GM18517 (cell line): ENCODE results near the gene SGPL1.

Experiments used
- ATAC-seq: cut with Tn5 transposase; IDR thresholded peaks from one replicate; pipeline ENCODE4 v1.9.1; 2021; ENCODE audit warnings: mild to moderate bottlenecking, moderate library complexity; ENCODE audit not compliant: unreplicated experiment

Gene SGPL1

DNA sequence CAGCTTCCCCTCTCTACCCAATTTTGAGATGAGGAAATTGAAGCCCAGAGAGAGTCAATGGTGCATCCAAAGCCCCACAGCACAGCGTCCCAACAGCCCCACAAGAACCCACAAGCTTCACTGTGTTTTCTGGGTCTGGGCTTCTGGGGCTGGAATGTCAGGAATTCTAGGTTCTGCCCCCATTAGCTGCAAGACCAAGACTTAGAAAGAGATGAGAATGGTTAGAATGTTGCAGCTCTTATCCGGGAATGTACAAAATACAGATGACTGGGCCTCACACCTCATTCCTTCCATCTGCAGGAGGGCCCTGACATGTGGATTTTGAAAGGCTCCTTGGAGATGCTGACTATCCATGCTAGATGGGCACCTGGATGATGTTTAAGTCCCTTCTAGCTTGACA, 6.0 kb upstream of the SGPL1 start:
- ATAC-seq = no peak

DNA sequence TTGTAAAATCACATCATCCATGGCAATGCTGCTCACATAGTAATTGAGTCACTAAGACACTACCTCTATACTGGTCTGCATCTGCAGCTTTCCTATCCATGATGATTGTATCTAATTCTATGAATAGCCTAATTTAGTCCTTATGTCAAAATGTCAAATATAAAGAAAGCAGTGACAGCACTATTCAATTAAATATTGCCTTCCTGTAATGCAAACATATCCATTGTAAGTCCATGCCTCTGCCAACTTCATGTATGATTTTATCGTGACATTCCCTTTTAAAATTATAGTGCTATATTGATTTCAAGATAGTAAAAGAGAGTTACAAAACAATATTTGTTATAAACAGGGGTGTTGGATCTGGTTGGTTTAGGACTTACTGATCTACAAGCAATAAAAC, 4.8 kb upstream of the SGPL1 start:
- no peak for ATAC-seq

DNA sequence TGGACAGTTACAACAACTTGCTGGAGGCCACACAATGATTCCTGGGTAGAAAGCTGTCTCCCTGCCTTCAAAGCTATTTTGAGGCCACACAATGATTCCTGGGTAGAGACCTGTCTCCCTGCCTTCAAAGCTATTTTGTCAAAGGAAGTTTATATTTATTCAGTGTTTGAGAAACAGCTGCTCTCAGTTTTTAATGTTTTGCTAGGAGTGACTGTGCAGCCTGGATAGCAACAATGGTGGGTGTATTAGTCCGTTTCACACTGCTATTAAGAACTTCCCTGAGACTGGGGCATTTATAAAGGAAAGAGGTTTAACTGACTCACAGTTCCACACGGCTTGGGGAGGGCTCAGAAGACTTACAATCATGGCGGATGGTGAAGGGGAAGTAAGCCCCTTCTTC, 3.9 kb upstream of the SGPL1 start:
- ATAC-seq = no peak

DNA sequence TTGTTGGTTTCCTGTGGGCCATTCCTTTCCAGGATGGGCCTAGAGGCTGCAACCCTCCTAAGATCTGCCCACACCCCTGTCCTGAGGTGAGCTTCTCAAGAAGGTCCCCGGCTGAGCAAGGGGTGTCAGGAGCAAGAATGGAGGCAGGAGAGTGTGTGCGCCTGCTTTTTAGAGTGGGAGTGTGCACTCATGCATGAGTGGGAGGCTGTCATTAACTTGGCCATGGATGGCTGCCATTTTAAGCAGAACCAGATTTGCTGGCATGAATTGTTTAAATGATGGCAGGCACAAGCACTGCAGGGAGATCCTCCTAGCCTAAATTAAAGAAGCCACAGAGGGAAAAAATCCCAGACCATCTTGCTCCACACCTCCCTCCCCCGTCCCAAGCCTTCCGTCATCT, 2.9 kb upstream of the SGPL1 start:
- ATAC-seq = no peak

DNA sequence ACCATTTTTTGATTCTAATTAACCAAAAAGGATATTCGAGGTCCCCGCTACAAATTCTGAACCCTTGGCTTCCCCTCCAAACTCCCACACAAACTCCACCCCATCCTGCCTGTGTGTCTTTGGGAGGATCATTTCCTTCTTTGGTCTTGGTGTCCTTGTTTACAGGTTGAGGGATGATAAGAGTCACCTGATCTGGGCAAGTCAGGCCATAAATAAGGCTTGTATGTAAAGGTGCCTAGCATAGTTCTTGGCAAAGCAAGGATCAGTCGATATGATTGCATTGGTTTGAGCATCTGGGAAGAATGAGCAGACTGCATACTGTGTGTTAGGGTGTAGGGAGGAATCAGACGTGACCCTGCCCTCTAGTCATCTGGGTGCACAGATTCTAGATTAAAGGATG, 1.6 kb upstream of the SGPL1 start:
- ATAC-seq = no peak

DNA sequence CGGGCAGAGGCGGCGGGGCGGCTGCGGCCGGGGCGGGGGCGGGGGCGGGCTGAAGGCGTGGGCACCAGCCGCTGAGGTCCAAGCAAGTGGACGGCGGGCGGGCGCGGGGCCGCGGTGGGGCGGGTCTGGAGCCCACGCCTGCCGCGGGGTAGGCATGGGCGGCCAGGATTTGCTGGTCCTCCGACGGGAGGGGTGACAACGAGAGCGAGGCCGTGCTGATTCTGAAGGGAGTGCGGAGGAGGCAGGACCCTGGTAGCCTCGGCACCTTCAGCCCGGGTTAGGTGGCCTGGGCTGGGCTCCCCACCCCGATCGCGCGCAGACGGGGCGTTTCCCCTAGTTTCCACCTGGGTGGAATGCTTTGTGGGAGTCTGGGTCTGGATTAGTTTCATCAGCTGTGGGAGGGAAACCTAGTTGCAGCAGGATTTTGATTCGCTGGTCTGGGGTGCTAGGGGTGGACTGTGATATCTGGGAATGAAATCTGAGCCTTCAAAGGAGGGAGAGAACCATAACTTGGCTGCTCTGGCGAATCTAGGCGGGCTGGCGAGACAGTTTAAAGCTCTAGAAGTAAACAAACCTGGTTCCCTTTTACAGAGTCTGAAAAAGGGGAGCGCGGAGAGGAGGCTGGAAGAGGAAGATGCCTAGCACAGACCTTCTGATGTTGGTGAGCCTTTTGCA, 609 bp downstream of the SGPL1 start:
- ATAC-seq = peak; percentile 24

DNA sequence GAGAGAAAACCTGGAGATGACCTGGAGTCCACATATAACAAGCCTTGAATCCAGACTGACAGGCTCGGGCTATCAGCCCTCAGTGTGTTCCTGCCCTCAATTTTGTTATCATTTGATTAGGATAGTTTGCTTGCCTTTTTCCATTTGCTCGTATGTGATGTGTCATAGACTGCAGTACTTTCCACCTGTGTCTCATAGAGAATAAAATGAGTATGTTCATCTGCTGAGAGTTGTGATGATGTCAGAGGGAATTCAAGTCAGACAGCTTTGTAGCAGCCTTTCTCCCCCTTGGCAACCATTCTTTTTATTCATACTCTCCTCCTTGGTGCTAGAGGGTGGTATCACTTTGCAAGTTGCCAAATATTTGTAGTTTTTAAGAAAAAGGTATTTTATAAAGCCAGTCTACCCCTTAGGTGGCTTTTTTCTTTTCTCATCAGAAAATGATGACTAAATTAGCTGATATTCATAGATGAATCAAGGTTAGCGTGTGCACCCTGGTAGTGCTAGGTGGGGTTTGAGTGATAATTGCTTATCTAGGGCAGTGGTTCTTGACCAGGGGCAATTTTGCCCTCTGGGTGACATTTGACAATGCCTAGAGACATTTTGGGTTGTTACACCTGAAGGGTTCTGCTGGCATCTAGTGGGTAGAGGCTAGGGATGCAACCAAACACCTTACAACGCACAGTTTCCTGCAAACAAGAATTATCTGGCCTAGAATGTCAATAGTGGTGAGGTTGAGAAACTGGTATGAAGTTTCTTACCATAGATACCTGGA, 5.4 kb downstream of the SGPL1 start:
- no peak for ATAC-seq

DNA sequence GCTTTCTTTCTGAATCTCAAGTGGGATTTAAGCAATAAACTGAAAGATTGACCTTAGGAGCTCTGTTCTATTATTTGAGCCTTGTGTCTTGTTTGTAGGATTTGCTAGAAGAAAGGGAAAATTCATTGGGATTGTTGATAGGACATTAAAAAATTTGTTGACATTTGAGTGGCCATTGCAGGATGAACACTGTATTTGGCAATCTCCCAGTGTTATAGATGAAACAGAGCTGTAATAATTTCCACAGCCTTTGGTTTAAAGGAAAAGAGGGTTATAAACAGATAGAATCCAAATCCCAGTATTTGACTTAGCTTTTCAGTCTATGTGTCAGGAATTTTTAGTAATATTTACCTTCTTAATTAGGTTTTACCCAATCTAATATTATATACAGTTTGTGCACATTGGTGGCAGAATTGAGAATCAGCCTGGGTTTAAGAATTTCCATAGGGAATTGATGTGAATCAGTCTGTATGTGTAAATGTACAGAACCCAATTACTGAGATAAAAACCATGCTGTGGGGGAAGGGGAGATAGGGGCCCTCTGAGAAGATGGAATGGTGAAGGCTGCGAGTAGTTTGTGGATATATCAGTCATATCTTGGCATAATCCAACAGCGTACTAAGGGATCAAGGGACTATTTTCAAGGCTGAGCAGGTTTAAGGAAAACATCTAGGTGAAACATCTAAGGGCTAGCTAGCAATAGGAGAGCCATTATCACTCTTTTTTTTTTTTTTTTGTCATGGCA, 6.5 kb downstream of the SGPL1 start:
- ATAC-seq = no peak

DNA sequence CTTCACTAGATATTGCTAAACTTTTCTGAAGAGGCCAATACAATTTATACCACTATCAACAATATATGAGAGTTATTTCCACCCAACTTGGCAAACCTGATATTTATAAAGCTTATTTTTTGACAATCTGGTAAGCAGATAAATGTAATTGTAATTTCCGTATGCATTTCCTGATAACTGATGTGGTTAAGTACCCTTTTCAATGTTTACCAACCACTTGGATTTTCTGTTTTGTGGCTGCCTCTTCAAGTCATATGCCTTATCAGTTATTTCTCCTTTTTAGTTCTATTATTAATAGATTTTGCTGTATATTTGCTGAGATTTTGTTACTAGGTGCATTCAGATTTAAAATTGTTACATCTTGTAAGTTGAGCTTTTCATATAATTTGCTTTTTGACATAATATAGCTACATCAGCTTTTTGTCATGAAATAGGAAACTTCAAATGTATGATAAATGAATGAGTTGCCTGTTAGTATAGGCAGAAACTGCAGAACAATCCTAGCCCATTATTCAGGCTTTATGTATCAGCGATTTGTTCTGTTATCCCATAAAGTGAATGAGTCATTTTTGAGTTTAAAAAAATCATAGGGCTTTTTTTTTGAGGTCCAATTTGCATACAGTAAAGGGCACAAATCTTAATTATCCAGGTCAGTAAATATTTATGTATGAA, 11.5 kb downstream of the SGPL1 start:
- no peak for ATAC-seq

DNA sequence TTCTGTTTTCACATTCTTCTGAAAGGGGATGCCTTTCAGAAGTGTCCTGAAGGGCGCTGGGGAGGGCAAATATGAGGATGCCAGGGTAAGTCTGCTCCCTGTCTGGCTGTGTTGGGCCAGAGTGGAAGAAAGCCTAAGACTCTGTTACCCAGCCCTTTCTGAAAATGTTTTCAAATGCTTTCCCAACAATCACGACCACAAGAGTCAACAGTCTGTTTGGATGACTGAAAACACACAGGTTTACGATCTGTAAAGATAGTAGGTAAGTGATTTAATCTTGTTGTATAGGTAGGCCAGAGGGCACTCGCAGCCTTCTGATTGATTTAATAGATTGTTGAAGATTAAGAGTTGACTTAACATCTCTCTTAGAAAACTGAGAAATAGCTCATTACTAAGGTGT, 13.2 kb downstream of the SGPL1 start:
- ATAC-seq = no peak

DNA sequence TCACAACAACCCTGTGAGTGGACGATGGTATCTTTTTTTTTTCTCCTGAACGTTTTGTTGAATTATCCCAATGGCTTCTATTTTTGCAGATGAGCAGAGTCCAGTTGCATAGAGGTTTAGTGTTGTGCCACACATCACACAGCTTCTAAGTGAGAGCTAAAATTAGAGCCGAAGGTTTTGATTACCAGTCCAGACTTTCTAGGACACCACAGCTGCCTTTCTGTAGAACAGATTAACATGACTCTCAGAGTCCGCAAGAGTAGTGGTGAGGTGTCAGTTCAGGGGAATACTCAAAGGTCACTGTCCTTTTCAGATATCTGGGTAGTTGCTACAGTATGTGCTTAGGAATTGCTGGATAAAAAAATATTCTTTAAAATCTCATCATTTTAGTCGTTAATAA, 13.8 kb downstream of the SGPL1 start:
- no peak for ATAC-seq

DNA sequence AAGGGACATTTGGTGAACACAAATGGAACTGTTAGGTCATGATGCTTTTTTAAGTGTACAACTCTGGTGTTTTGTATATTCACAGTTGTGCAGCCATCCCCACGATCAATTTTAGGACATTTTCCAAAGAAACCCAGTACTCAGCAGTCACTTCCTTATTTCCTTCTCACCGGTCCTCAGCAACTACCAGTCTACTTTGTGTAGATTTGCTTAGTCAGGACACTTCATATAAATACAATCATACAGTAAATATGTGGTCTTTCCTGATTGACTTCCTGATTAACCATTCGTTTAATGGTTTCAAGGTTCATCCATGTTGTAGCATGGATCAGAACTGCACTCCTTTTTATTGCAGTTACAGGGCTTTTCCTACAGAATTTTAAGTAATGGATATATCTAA, 14.4 kb downstream of the SGPL1 start:
- ATAC-seq = no peak

DNA sequence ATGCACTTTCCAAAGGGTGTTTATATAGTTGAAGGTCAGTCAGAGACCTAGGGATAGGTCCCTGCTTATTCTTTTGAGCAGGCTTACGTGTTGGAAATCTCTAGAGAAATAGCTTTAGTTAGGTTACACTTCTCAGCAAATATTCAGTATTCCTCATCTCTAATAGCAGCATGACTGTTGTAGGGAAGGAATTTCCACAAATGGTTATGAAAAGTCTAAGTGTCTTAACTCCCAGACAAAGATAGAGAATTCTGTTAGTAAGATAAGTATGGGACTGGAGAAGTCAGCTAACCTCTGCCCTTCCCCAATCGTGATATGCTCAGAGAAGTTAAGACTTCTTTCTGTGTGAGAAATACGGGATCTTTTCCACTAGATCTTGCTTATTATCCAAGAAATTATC, 16.5 kb downstream of the SGPL1 start:
- no peak for ATAC-seq

DNA sequence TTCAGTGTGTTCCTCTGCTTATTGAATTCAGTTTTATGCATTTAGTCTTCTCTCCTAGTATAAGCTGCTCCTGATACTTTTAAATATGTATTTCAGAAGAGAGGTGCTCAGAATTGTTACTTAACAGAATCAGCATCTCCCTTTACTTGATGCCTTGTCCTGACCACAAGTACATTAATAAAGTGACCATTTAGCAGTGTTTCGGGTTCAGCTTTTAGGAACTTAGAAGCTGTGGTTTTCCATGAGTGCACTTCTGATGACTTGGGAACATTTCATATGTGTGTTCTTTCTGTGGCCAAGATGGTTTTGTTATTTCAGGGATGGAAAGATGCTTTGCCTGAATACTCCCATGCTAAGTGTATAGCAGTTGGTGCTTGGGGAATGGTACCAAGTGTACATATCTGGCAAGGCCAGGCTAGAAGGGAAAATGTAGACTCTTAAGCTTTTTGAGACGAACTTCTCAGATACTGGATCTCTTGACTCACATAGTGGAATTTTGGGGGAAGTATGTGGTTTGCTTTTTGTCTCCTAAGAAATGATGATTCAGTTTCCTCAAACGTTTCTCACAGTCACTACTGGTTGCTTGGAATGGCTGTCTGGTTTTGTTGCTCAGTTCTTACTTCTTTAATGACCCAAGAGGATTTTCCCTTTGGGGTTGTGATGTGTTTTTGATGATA, 17.2 kb downstream of the SGPL1 start:
- ATAC-seq = no peak

DNA sequence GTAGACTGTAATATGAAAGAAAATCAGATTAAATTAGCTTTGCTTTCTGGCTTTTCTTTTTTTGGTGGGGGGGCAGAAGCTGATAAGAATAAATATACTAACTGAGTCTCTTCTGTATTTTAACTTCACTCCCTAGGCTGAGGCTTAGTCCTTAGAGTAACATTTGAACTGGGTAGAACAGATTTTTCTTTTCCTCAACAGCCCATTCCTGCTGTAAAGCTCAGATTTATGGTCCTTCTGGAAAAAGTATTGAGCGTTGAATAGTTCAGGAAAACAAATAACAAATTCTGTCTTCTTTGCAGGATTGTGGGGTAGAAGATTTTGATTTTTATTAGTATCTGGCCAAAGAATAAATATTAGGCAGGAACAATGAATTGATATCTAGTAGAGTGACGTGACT, 17.9 kb downstream of the SGPL1 start:
- ATAC-seq = no peak

DNA sequence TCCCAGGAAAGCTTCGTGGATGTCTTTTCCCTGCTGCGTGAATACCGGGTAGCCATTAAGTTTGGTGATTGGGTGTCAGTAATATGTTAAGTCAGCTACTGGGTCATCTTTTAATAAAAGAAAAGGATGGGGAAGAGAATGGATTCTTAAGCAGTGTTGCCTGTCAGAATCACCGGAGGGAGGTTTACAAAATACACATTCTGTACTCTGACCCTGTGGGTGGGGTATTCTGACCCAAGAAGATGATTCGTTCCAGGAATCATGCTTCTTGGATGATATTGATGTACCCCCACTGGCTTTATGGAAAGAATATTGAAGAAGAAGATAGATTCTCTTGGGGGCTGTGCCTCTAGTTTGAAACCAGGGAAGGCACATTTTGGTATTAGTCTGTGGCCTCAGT, 18.3 kb downstream of the SGPL1 start:
- ATAC-seq = no peak

DNA sequence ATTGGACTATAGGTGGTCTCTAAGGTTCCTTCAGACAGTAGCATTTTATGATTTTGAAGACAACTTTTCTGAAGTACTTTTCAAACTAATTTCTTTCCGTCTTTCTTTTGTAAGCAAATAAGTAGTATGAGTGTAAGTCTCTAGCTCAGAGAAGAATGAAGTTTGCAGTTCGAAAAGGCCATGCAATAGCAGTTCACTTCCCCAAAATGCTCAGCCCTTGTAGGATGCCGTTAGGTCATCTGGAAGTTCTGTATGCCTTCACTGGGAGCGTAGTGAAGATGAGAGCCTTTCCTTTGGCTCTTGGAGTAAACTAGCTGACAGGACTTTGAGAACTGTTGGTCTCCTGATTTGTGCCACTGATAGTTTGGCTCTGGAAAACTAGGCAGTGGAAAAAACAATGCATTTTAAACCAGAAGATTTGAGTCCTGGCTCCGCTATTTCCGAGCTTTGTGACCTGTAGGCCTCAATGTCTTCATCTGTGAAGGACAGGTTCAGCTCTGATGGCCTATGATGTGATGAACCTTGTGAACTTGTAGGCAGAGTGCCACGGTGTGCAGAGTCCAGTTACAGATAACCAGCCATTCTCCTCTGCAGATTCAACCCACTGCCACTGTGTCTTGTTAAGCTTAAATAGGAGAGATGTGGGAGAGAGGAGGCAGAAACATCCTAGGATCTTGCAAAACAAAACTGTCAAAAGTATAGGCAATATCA, 18.8 kb downstream of the SGPL1 start:
- no peak for ATAC-seq

DNA sequence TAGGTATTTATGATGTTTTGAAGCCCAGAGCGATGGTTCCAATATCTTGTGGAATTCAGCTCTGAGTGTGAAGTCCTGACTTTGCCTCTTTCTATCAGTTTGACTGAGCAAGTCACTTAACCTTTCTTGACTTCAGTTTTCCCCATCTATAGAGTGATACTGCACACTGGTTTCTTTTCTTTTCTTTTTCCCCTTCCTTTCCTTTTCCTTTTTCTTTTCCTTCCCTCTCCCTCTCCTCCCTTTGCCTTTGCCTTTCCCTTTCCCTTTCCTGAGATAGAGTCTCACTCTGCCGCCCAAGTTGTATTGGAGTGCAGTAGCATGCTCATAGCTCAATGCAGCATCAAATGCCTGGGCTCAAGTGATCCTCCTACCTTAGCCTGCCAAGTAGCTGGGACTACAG, 20.6 kb downstream of the SGPL1 start:
- ATAC-seq = no peak

DNA sequence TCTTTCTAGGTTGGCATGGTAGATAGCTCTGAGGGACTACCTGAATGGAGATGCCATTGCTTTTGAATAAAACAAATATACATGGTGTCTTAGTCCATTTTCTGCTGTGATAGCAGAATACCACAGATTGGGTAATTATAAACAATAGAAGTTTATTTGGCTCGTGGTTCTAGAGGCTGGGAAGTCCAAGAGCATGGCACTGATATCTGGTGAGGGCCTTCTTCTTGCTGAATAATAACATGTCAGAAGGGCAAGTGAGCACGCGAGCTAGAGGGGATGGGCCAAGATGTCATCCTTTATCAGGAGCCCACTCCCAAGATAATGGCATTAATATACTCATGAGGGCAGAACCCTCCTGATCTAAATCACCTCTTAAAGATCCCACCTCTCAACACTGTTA, 21.9 kb downstream of the SGPL1 start:
- no peak for ATAC-seq

DNA sequence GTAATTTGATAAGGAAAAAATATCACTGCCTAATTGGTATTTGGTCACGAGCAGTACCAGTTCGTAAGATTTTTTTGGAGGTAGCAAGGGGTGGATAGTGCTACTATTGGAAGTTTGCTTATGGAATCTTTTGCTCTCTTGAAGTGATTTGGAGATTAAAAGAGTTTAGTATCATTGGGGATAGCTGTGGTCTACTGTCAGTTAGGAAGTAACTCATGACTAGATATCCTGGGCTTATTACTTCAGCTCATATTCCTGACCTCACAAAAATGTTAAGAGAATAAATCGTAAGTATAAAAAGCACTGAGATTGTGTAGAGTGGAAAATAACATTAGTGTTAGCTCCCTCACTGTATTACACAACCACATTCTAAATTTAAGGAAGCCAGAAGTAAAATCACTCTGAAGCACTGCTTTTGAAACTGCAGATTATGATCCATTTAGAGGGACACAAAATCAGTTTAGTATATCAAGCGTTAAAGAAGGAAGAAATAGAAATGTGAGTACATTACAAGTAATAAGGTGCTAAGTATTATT, 22.6 kb downstream of the SGPL1 start:
- ATAC-seq = no peak
